NCI-H2081 treated with DMSO at 0.1 percent for 48 hours (cell line): Measurements from ENCODE around the gene ZCCHC3.
"Not testable (repeated sequence)": the region's sequence is repeated elsewhere in the genome, so short reads cannot be mapped to it uniquely, and the experiment has no call there.

Experiments used
- DNase-seq: peaks from one replicate; lab custom pipeline; 2025; lab: John Stamatoyannopoulos, UW

The ZCCHC3 gene

GRCh38 chr20:297098-297924, at the start of gene ZCCHC3:
Gene ZCCHC3 (plus strand): TSS chr20:297570. CDS start chr20:297587, 17 bp downstream.
- DNase-seq = peak; percentile 73

- DNase-seq = no peak
Observed at GRCh38 chr20:251354-251753, 46.0 kb upstream of the ZCCHC3 start.

- no peak for DNase-seq
Observed at GRCh38 chr20:252801-253200, 44.6 kb upstream of the ZCCHC3 start.

GRCh38 chr20:253447-253846, 43.9 kb upstream of the ZCCHC3 start:
- not testable (repeated sequence) for DNase-seq

DNA sequence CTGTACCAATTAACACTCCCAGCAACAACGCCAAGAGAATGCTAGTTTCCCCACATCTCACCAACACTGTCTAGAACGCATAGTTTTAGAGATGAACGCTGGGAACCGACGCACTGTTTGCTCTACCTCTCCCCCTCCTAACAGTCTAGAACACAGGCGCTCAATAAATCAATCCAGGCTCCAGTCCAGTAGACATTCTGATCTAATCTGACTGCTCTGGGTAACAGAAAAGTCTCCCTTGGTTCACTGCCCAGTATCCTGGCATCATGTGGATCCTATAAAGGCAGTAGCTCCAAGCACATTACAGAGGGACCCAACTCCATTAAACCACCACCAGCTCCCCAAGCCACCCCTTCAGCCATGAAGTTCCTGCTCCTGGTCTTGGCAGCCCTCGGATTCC, 40.0 kb upstream of the ZCCHC3 start, which contains the start of gene DEFB132:
Gene DEFB132 (plus strand): TSS at position 306 of the 400 bp plus-strand sequence. CDS start 55 bp downstream, at position 361.
- no peak for DNase-seq

DNA sequence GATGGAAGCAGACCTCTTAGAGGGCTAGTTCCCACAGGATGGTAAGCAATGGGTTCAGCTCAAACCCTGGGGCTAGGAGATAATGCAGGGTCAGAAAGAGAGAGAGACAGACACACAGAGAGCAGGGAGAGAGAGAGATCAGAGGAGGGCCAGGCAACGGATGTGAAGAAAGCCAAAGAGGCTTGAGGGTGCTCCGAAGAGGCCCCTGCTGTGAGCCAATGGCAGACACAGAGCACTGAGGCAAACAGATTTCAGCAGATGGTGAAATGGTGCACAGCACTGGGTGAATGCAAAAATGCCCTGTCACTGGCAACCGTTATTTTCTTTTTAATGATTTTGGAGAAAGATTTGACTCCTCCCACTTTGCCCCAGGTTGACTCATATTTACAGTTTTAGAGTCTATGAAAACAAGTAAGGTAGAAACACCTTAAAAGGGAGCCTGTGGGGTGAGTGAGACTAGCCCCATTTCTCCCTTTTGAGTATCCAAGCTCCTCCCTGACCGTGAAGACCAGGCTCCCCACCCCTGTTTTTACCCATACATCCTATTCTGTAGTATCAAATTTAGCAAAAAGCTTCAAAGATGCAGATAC, 39.0 kb upstream of the ZCCHC3 start:
- no peak for DNase-seq

GRCh38 chr20:258963-259362, 38.4 kb upstream of the ZCCHC3 start:
- DNase-seq = no peak

DNA sequence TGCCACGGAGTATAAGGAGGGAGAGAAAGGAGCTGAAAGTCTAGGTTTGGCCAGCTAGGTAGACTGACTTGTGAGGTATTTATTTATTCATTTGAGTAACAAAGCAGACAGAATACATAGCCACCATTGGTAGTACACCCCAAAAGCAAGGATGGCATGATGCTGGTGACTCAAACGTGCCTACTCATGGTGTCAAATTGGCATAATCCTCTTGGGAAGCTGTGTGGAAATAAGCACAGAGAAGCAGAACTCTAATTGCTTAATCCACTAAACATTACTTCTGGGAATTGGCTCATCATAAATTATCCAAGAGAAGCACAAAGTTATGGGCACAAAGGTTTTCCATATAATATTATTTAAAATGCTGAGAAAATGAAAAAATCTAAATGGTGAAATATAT, 37.4 kb upstream of the ZCCHC3 start:
- no peak for DNase-seq

- DNase-seq = no peak
Observed at GRCh38 chr20:263701-264100, 33.7 kb upstream of the ZCCHC3 start.

DNA sequence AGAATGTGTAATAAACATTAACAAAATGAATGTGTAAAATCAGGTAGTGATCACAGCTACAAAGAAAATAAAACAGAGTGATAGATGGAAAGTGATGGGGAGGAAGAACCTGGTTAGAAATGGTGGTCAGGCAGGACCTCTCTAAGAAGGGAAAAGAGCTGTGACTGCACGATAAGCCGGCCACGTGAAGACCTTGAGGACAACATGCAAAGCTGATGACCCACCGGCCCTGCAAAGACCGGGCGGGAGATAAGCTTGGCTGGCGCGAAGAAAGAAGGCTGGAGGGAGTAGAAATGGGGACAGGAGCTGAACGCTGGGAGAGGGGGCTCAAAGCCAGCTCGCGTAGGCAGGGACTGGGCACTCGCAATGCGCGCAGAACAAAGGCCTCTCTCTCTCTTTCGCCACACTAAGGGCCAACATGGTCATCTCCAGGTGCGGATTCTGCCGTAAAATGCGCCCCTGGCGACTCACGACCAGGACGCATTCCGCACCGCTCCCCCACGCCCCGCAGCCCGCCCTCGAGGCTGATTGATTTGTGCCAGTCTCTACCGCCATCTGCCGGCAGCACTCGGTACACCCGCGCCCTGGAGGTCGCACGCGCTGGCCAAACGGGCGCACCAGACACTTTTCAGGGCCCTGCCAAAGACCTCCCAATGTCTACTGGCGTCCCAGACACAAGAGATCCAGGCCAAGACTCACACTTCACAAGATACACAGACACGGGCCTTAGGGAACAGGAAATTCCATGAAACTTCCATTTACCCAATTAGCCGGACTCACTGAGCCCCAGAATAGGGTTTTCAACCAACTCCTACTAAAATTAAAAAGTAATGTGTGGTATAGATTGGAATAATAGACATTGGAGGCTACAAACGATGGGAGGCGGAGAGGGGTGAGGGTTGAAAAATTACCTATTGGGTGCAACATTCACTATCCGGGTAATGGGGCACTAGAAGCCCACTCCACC, 30.5 kb upstream of the ZCCHC3 start:
- peak; percentile 38 for DNase-seq

- no peak for DNase-seq
Observed at GRCh38 chr20:270517-270916, 26.9 kb upstream of the ZCCHC3 start.

DNA sequence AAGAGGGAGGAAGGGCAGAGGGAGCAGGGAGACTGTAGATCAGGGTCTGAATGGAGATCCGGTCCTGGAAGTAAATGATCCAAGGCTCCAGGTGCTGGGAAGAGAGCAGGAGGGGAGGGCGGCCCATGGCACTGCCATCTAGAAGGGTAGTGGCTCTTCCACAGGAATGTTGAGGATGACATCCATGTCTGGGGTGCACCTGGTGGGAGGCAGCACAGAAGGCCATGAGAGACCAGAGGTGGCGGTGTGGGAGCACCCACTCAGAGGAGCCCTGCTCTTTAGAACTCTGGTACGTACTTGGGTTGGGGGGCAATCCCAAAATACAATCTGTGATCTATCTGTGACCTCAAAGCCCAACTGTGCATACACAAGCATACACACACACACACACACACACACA, 26.3 kb upstream of the ZCCHC3 start:
- no peak for DNase-seq

DNA sequence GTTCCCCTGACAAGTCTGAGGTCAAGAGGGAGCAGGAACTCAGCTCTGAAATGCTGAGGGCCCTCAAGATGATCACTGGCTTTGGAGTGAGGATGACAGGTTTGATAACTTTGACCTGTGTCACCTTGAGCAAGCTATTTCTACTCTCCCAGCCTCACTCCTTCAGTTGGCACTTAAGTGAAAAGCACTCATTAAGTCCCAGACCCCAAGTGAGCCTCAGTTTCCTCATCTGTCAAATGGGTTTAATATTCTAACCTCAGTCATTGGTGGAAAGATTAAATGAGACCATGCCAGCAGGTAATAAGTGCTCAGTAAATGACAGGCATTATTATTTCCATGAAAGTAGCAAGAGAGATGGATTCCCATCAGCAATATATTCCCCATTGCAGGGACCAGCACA, 25.8 kb upstream of the ZCCHC3 start:
- DNase-seq = no peak

DNA sequence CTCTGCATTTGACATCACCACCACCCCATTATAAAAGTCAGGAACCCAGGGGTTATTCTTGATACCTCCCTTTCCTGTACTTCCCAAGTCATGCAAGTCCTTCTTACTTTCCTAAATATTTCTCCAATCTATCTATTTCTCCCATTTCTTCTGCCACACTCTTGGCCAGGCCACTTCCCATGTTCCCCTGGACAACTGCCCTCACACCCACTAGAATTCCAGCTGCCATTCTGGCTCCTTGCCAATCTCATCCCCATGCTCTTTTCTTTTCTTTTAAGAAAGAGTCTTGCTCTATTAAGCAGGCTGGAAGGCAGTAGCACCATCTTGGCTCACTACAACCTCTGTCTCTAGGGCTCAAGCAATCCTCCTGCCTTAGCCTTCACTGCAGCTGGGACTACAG, 24.7 kb upstream of the ZCCHC3 start:
- no peak for DNase-seq

DNA sequence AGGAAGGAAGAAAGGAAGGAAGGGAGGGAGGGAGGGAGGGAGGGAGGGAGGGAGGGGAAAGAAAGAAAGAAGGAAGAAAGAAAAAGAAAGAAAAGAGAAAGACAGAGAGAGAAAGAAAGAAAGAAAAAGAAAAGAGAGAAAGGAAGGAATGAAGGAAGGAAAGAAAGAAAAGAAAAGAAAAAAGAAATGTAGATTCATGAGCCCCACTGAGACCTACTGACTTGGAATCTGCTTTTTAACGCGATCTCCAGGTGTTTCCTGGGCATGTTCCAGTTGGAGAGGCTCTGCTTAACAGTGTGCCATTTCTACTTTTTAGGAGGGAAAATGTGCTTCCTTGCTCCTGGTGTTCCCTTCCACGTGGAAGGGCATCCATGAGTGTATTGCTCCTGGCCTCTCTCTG, 23.5 kb upstream of the ZCCHC3 start:
- DNase-seq = no peak

- DNase-seq = no peak
Observed at GRCh38 chr20:275791-276190, 21.6 kb upstream of the ZCCHC3 start.

DNA sequence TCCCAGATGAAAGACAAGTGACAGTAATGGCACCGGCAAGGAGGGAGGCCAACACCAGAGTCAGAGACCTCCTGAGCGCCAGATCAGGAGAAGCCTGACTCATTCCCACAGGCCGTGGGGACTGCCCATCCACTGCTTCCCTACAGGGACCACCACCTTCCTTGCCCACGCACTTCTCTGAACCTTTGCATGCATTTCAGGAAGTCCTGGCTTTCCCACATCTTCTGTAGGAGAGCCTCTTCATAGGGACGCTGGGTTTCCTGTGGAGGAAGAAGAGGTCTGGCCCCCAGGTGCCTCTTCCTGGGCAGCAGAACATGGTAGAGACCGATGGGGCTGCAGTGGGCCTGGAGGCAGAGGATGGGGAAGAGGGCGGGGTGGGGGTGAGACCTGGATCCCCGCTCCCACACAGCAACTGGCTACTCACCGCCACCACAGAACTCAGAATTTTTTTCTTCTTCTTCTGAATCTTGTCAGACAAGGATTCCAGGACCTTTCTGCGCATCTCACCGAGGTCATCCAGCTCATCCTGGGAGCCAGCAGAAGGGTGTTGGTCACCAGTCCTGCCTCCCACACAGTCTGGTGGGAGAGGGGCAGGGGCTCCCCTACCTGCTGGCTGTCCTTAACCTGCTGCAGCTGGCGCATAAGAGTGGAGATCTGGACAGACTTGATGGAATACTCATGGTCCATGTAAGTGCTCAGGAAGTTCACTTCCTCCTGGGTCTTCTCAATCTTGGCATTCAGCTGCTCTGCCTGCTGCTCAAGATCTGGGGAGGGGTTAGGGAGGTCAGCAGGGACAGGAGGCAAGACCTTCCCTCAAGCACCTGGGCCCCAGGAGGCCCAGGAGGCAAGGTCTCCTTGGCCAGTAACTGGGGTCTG, 20.5 kb upstream of the ZCCHC3 start:
- DNase-seq = no peak

- no peak for DNase-seq
Observed at GRCh38 chr20:277496-277781, 19.9 kb upstream of the ZCCHC3 start.

GRCh38 chr20:278181-278580, 19.2 kb upstream of the ZCCHC3 start:
- DNase-seq = no peak

DNA sequence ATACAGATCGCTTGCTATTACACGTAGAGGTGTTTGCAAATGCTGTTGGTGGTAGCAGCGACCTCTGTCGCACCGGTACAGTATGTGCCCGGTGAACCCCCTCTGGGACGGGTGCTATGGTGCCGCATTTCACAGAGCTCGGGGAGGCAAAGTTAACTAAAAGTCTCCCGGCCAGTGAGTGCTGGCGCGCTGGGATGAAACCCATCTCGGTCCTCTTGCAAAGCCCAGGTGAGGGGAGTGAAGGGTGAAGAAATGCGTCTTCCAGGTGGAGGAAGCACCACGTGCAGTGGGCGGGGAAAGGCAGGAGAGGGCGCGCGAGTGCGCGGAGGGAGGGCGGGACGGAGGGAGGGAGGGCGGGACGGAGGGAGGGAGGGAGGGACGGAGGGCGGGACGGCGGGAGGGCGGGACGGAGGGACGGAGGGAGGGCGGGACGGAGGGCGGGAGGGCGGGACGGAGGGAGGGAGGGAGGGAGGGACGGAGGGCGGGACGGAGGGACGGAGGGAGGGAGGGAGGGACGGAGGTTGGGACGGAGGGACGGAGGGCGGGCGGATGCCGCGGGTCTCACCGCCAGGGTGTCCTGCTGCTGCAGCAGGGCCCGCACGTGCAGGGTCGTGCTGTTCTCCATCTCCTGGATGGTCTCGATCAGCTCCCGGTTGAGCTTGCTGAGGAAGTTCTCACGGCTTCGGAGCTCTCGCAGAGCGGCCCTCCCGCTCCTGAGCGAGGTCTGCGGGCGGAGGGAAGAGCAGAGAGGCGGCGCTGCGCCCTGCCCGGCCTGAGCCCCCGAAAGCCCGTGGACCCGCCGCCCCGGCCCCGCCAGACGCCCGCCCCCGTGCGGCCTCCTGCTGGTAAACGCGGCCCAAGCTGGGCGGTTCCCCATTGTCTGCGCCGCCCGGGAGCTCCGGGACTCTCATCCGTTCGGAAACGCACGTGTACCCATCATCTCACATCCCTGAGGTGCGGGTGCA, 18.5 kb upstream of the ZCCHC3 start:
- DNase-seq = no peak
